GM21528 (cell line): ENCODE data around the gene POLR2I.
"Not testable (repeated sequence)": the region's sequence is repeated elsewhere in the genome, so short reads cannot be mapped to it uniquely, and the experiment has no call there.

Source experiments
- ATAC-seq: cut with Tn5 transposase; IDR thresholded peaks from one replicate; pipeline ENCODE4 v1.9.1; 2021; ENCODE audit warnings: mild to moderate bottlenecking, moderate library complexity; ENCODE audit not compliant: unreplicated experiment, low FRiP score

POLR2I gene

GRCh38 chr19:36136964-36137686 lies 22.4 kb upstream of the POLR2I start:
- ATAC-seq, result no peak

- not testable (repeated sequence) for ATAC-seq
Measured at GRCh38 chr19:36134867-36135266, 20.2 kb upstream of the POLR2I start.

- ATAC-seq, result not testable (repeated sequence)
Measured at GRCh38 chr19:36131221-36131620, 16.5 kb upstream of the POLR2I start.

- ATAC-seq, result no peak
Measured at GRCh38 chr19:36128392-36128736, 13.7 kb upstream of the POLR2I start.

- ATAC-seq, result no peak
Measured at GRCh38 chr19:36125557-36125956, 10.9 kb upstream of the POLR2I start.

- ATAC-seq, result no peak
Measured at GRCh38 chr19:36121486-36122124, 6.9 kb upstream of the POLR2I start.

GRCh38 chr19:36120984-36121358 lies 6.3 kb upstream of the POLR2I start:
- ATAC-seq, result no peak

GRCh38 chr19:36120092-36120983 lies 5.7 kb upstream of the POLR2I start:
- ATAC-seq, result no peak

GRCh38 chr19:36116344-36116637 lies 1.6 kb upstream of the POLR2I start:
- no peak for ATAC-seq

- no peak for ATAC-seq
Measured at GRCh38 chr19:36115453-36116343, 1.0 kb upstream of the POLR2I start, which contains the start of gene TBCB. TSS of gene TBCB (plus strand) at chr19:36115468. CDS start at chr19:36115561, 93 bp downstream.

GRCh38 chr19:36113894-36114720 lies 568 bp downstream of the POLR2I start:
- no peak for ATAC-seq

- ATAC-seq, result no peak
Measured at GRCh38 chr19:36113425-36113824, 1.2 kb downstream of the POLR2I start.

- ATAC-seq, result no peak
Measured at GRCh38 chr19:36112678-36113077, 2.0 kb downstream of the POLR2I start.

GRCh38 chr19:36111200-36111539 lies 3.5 kb downstream of the POLR2I start:
- no peak for ATAC-seq

GRCh38 chr19:36110487-36111199 lies 4.0 kb downstream of the POLR2I start, which contains the start of gene OVOL3:
TSS of gene OVOL3 (plus strand) at chr19:36111143. CDS start at chr19:36111203, 60 bp downstream.
- ATAC-seq, result no peak

GRCh38 chr19:36108684-36109083 lies 6.0 kb downstream of the POLR2I start:
- ATAC-seq, result no peak

- ATAC-seq, result no peak
Measured at GRCh38 chr19:36106991-36107390, 7.7 kb downstream of the POLR2I start.

- ATAC-seq, result no peak
Measured at GRCh38 chr19:36106441-36106840, 8.2 kb downstream of the POLR2I start.
